AG04450 (cell line): Measurements from ENCODE around the gene CARNS1. TPM values are rescaled to one million over a fixed set of nuclear protein-coding genes. Genes with fewer than 3 reads are reported as not detected.

Experiments used
- CTCF ChIA-PET: fragments of 300-600, 350-600 bp; formaldehyde crosslinking; extraction: SDS; loops from one replicate; lab custom pipeline; 2022; ENCODE audit warnings: antibody characterized with exemption, inconsistent platforms; lab: Charles Lee
- POLR2A ChIA-PET: fragments of 350-600 bp; formaldehyde crosslinking; extraction: SDS; loops from one replicate; lab custom pipeline; 2021; ENCODE audit warnings: antibody characterized with exemption, inconsistent platforms; lab: Yijun Ruan, JAX
- DNase-seq: peaks from one replicate; pipeline ENCODE4 v3.0.0-alpha.2; 2011; ENCODE audit warnings: low read depth, low spot score
- H3K27ac ChIP-seq: one replicate; pipeline ENCODE4 v1.5.1; 2012; ENCODE audit warnings: low read depth, low read length, control low read depth
- H3K27me3 ChIP-seq: one replicate; pipeline ENCODE4 v1.6.0; 2012; ENCODE audit warnings: low read length; ENCODE audit not compliant: control insufficient read depth, insufficient read depth
- H3K4me3 ChIP-seq: 2 replicates; pipeline ENCODE4 v1.5.1; 2011; ENCODE audit warnings: mild to moderate bottlenecking, low read depth, low read length, control low read depth
- H3K9me3 ChIP-seq: 2 replicates; pipeline ENCODE4 v1.5.1; 2012; ENCODE audit warnings: low read length; ENCODE audit not compliant: control insufficient read depth, insufficient read depth
- CTCF ChIP-seq: IDR thresholded peaks from 2 replicates; pipeline ENCODE4 v1.5.1; 2011; ENCODE audit warnings: low read depth, low read length, control low read depth, inconsistent platforms
- polyA minus RNA-seq: library from RNA; depleted of rRNA, polyadenylated mRNA; stranded (reverse); fragments of >200 nt; gene quantifications from 2 replicates; pipeline ENCODE4 v1.2.3, GENCODE V29; 2011; rRNA and poly(A)+ RNA removed
- polyA plus RNA-seq: library from polyadenylated mRNA; depleted of rRNA; stranded (reverse); fragments of >200 nt; gene quantifications from 2 replicates; pipeline ENCODE4 v1.2.3, GENCODE V29; 2011; rRNA removed

CARNS1 gene
- polyA plus RNA-seq (0.07 and 0.09 TPM in 2 replicates), polyA minus RNA-seq (not detected in 2 replicates)

- no peak for DNase-seq
- no peaks in the 10 kb centered on the region for H3K9me3 ChIP-seq
- ChIA-PET POLR2A (no interaction called here), CTCF (interaction anchor here (1.2 to 3.7 kb wide), 2 partner anchors 14 kb away, joined by 7 to 22 read pairs; partner anchors contain the start of gene PPP1CA)
- peak within 1 kb of the TSS; percentile 17; the same call in 1 of the 2 replicates for H3K4me3 ChIP-seq
- H3K27me3 ChIP-seq, result peaks cover 27% of the 10 kb centered on the region
- no peak for TF ChIP-seq CTCF
- no peak within 1 kb of the TSS for H3K27ac ChIP-seq
Measured at GRCh38 chr11:67415501-67416304, at the start of gene CARNS1. Gene CARNS1 (plus strand): TSS chr11:67415678. CDS start chr11:67416200, 522 bp downstream.

DNA sequence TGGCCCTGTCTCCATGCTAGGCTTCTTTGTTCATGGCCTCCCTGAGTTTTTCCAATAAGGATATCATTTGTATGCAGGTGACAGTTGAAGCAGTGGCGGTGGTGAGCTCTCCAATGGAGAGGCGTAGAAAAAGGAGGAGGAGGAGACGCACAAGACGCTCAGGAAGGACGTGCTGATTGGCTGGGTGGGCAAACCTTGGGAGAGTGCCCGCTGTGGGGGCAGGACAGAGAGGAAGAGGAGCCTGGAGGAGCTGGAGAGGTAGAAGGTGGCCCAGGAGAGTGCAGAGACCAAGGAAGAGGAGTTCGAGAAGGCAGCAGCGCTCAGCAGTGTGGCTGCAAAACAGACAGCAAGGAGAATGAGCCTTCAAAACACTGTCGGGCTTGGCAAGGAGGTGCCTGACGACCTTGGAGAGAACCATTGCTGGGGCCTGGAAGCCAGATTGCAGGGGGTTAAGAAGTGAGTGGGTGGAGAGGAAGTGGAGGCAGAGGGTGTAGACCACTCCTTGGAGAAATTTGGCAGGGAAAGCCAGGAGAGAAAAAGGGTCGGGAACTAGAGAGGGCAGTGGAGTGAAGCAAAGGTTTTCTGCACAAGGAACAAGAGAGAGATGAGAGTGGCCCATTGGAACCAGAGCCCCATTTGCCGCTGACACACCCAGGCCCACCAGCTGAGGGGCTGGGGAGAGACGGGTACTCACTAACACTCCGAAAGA, 49.6 kb upstream of the CARNS1 start:
- H3K4me3 ChIP-seq, result no peak overlapping the region
- H3K27ac ChIP-seq, result peak overlapping the region; percentile 31
- POLR2A ChIA-PET, result interaction anchor here (3.5 kb wide), 1 partner anchor 12 kb away, joined by 12 read pairs; the partner anchor contains the start of gene POLD4
- no peak for DNase-seq
- H3K9me3 ChIP-seq, result no peaks in the 10 kb centered on the region; the same call in 1 of the 2 replicates
- H3K27me3 ChIP-seq, result no peaks in the 10 kb centered on the region
- no peak for TF ChIP-seq CTCF
- CTCF ChIA-PET, result interaction anchor here (1.8 to 19.6 kb wide), 3 partner anchors 9 to 20 kb away, joined by 7 to 716 read pairs (median 10); partner anchors contain the start of genes CLCF1 and RAD9A

DNA sequence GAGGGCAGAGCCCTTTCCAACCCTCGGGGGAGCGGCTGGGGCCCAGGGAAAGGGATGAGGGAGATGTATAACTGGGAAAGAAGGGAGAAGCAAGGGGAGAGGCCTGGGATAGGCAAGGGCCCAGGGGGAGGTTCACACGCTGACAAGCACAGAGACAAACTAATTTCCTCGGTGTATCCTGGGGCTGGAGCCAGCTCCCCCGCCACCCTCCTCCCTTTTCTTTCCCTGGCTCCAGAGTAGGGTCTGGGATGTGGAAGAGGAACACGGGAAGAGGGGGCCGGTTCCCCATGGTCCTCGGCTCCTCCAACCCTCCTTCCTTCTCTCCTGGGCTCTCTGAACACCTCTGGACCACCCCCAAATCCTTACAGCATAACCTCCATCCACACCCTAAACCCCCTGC, 48.9 kb upstream of the CARNS1 start:
- no peaks in the 10 kb centered on the region for H3K27me3 ChIP-seq
- no peaks in the 10 kb centered on the region; the same call in 1 of the 2 replicates for H3K9me3 ChIP-seq
- CTCF ChIA-PET, result interaction anchor here (1.6 to 19.6 kb wide), 4 partner anchors 9 to 21 kb away, joined by 5 to 716 read pairs (median 8); partner anchors contain the start of genes CLCF1 and RAD9A
- no peak overlapping the region for H3K4me3 ChIP-seq
- DNase-seq, result no peak
- peak overlapping the region; percentile 31 for H3K27ac ChIP-seq
- POLR2A ChIA-PET, result interaction anchor here (3.5 kb wide), 1 partner anchor 13 kb away, joined by 12 read pairs; the partner anchor contains the start of gene POLD4
- no peak for TF ChIP-seq CTCF

DNA sequence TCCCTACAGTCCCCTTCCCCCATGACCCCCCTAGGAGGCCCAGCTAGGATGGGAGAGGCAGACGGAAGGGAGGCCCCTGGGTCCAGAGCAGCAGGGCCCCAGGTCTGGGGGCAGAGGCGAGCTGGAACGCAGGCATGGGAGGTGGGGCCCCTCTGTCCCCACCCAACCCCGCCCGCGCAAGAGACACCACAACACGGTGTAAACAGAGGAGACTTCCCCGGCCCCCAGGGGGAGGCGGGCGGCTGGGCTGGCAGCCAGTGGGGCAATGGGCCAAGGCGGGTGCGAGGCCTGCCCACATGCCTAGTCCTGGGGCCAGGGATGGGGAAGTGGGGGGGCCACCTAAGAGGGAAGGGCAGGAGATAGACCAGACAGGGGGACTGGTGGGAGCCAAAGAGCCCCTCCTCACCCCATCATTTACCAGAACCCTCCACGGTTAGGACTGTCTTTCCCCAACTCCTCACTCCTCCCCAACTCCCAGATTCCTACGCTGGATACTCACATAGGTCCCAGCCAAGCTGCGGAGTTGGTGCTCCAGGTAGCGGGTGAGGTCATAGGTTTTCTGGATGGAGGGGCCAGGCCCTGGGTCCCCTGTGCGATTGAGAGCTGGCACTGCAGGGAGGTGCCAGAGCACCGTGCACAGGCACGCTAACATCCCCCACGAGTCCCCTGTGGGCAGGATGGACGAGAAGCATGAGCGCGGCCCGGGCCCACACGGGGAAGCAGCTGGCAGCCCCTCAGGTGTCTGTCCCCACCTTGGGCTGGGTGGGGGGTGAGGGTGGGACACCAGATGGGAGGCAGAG, 48.3 kb upstream of the CARNS1 start:
- ChIA-PET POLR2A (interaction anchor here (3.5 kb wide), 1 partner anchor 13 kb away, joined by 12 read pairs; the partner anchor contains the start of gene POLD4), CTCF (interaction anchor here (1.0 to 19.6 kb wide), 5 partner anchors 10 to 34 kb away, joined by 3 to 716 read pairs (median 7); partner anchors contain the start of genes CLCF1, PPP1CA and RAD9A)
- DNase-seq, result no peak
- no peak for TF ChIP-seq CTCF
- Histone ChIP-seq H3K4me3 (no peak overlapping the region), H3K27me3 (no peaks in the 10 kb centered on the region), H3K27ac (no peak overlapping the region), H3K9me3 (no peaks in the 10 kb centered on the region; the same call in 1 of the 2 replicates)
